Gastroesophageal sphincter (tissue), 4 donors: ENCODE results near the gene TEKT3. TPM values are rescaled to one million over a fixed set of nuclear protein-coding genes. Genes with fewer than 3 reads are reported as not detected.

ENCODE experiments used
- ATAC-seq: fragments of 150-250 bp; one replicate; pipeline ENCODE4 v1.9.1; 2016; ENCODE audit warnings: mild to moderate bottlenecking, moderate library complexity
- H3K27ac ChIP-seq, 4 donors: fragments of 200-600 bp; sonication (generic) in 3 of 4; 1 replicate in 3 of 4; 2 replicates in 1 of 4; pipeline ENCODE4 v1.5.1; 2016 to 2019
- H3K27me3 ChIP-seq: fragments of 200-600 bp; sonication (generic); one replicate; pipeline ENCODE4 v1.5.1; 2019
- H3K36me3 ChIP-seq, 2 donors: fragments of 200-600 bp; sonication (generic); one replicate each; pipeline ENCODE4 v1.5.1; 2019; ENCODE audit warnings: control low read depth in 1 of 2
- H3K4me1 ChIP-seq, 3 donors: fragments of 200-600 bp; sonication (generic); 1 replicate in 2 of 3; 2 replicates in 1 of 3; pipeline ENCODE4 v1.5.1; 2016 to 2019; ENCODE audit warnings: control low read depth in 2 of 3
- H3K4me3 ChIP-seq, 2 donors: fragments of 200-600 bp; sonication (generic); one replicate each; pipeline ENCODE4 v1.5.1; 2019; ENCODE audit warnings: mild to moderate bottlenecking in 1 of 2, moderate library complexity in 1 of 2
- H3K9me3 ChIP-seq, 3 donors: fragments of 200-600 bp; sonication (generic); one replicate each; pipeline ENCODE4 v1.5.1; 2017 to 2019; ENCODE audit warnings: control low read depth in 2 of 3
- EP300 ChIP-seq: sonication (generic); formaldehyde crosslinking; IDR thresholded peaks from one replicate; pipeline ENCODE4 v1.6.1; 2017; ENCODE audit warnings: antibody characterized with exemption, mild to moderate bottlenecking
- POLR2A ChIP-seq, 2 donors: fragments of 450-650 bp; IDR thresholded peaks; one replicate each; pipeline ENCODE4 v1.6.1; 2017; ENCODE audit warnings: antibody characterized with exemption in 2 of 2, mild to moderate bottlenecking in 2 of 2, moderate library complexity in 1 of 2
- POLR2AphosphoS5 ChIP-seq: sonication (generic); formaldehyde crosslinking; IDR thresholded peaks from one replicate; pipeline ENCODE4 v1.6.1; 2017; ENCODE audit warnings: antibody characterized with exemption
- WGBS, 2 donors: methylation state at CpG; one replicate each; pipeline ENCODE4 v1.1.5; 2018; ENCODE audit warnings: low coverage in 1 of 2; 5-methylcytosine and 5-hydroxymethylcytosine counted together
- total RNA-seq, 4 donors: library from RNA; depleted of rRNA; stranded (reverse); fragments of >200 nt; gene quantifications; one replicate each; pipeline ENCODE4 v1.1.0, GENCODE V29; 2016
- TF ChIP-seq, protein P1 (sequence below), 4 experiments: fragments of 200-600 bp in 2 of 4; fragments of 450-650 bp in 2 of 4; sonication (generic) in 1 of 4; IDR thresholded peaks; one replicate each; pipeline ENCODE4 v1.5.1; 2017 to 2019; ENCODE audit warnings: antibody characterized with exemption in 4 of 4, mild to moderate bottlenecking in 2 of 4, moderate library complexity in 2 of 4

Gene TEKT3
- total RNA-seq, 4 donors from 2014 or later = 2.6 TPM; not detected in 3

DNA sequence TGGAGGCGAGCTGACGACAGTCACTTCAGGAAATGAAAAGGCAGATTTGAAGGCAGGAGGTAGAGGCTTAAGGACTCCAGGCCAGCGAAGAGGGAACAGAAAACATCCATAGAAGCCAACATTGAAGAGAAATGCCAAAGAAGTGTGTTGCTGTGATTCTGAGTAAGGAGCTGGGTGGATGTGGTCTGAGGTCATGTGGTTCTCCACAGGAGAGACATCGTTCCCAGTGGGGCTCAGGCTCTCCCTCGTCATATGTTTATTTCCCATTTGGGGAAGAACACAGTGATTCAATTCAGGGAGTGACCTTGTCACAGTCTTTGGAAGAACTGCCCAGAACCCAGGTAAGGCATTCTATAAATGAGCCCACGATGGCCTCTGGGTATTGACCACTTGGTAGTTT lies 69.7 kb downstream of the TEKT3 start:
- Histone ChIP-seq H3K27ac (peak overlapping the region in 3 of 4 donors; percentile 37 to 70 (median 68)), H3K9me3 (no peaks in the 10 kb centered on the region), H3K4me3 (no peak overlapping the region), H3K27me3 (no peaks in the 10 kb centered on the region), H3K36me3 (no peaks in the 10 kb centered on the region), H3K4me1 (peaks cover 0 to 29% (median 15%) of the 10 kb centered on the region in 3 donors)
- peak; percentile 21 for ATAC-seq
- TF ChIP-seq POLR2A (IDR thresholded peaks at IDR 0.05) (no peak), POLR2AphosphoS5 (no peak), EP300 (no peak)
- TF ChIP-seq, protein P1, sequence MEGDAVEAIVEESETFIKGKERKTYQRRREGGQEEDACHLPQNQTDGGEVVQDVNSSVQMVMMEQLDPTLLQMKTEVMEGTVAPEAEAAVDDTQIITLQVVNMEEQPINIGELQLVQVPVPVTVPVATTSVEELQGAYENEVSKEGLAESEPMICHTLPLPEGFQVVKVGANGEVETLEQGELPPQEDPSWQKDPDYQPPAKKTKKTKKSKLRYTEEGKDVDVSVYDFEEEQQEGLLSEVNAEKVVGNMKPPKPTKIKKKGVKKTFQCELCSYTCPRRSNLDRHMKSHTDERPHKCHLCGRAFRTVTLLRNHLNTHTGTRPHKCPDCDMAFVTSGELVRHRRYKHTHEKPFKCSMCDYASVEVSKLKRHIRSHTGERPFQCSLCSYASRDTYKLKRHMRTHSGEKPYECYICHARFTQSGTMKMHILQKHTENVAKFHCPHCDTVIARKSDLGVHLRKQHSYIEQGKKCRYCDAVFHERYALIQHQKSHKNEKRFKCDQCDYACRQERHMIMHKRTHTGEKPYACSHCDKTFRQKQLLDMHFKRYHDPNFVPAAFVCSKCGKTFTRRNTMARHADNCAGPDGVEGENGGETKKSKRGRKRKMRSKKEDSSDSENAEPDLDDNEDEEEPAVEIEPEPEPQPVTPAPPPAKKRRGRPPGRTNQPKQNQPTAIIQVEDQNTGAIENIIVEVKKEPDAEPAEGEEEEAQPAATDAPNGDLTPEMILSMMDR (IDR thresholded peaks at IDR 0.05) = no peak
- WGBS, 2 donors = 82 to 91% methylated on average over 4 to 5 of the region's 6 CpGs

DNA sequence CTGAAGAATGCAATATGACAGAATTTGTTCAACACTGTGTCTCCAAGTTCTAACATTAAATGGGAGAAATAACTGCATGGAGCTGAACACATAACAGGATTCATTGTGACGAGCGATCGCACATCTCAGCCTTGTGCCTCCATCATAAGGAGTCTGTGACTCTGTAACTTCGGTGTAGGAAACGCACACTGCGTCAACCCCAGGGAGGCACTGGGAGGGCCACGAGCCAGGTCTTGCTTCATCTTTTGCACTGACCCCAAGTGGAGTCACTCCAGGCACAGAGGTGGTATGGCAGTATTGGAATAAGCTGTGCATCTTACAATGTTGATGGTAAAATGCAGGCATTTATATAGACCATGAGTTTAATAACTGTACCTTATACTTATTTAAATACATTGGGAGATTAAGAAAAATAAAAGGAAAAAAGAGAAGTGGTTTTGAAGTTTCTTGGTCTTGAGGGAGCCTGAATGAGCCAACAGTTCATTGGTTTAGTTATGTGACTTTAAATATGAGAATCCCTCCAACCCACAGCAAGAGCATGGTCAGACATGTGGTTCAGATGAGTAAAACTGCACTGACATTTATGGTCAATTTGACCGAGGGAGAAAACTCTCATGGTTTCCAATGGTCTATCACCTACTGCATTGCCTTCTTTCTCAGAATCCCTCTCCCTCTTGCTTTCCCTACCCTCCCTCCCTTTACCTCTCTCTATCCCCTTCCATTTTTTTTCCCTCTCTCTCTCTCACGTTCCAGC lies 70.6 kb downstream of the TEKT3 start:
- Histone ChIP-seq H3K27ac (peak overlapping the region in 1 of 4 donors; percentile 68), H3K36me3 (no peaks in the 10 kb centered on the region), H3K4me3 (no peak overlapping the region), H3K27me3 (no peaks in the 10 kb centered on the region), H3K4me1 (peaks cover 0 to 31% (median 15%) of the 10 kb centered on the region in 3 donors), H3K9me3 (no peaks in the 10 kb centered on the region)
- no peak for ATAC-seq
- WGBS, 2 donors = 82 to 95% methylated on average over 2 to 5 of the region's 9 CpGs
- no peak for TF ChIP-seq EP300

DNA sequence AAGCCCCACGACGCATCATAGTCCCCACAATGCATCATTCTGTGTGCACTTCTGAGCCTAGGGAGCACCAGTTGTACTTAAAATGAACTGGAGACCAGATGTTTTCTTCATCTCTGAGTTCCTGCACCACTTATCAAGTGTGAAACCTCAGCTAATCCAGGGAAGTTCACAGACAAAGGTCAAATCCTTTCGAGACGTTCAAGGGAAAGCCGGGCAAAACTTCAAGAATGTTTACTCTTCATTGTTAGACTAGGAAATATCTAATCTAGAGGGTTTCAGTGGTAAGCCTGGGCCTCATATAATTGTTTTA lies 71.7 kb downstream of the TEKT3 start:
- peaks cover 0 to 40% (median 15%) of the 10 kb centered on the region in 3 donors for H3K4me1 ChIP-seq
- H3K36me3 ChIP-seq = no peaks in the 10 kb centered on the region
- peak overlapping the region in 3 of 4 donors; percentile 1 to 40 (median 39) for H3K27ac ChIP-seq
- TF ChIP-seq POLR2A (IDR thresholded peaks at IDR 0.05) = no peak
- TF ChIP-seq, protein P1 (IDR thresholded peaks at IDR 0.05) = no peak
- TF ChIP-seq EP300 = no peak
- TF ChIP-seq POLR2AphosphoS5 = no peak
- H3K9me3 ChIP-seq = no peaks in the 10 kb centered on the region
- 48 to 59% methylated on average over 5 of the region's 5 CpGs for WGBS, 2 donors
- no peak overlapping the region for H3K4me3 ChIP-seq
- ATAC-seq = no peak
- H3K27me3 ChIP-seq = no peaks in the 10 kb centered on the region

DNA sequence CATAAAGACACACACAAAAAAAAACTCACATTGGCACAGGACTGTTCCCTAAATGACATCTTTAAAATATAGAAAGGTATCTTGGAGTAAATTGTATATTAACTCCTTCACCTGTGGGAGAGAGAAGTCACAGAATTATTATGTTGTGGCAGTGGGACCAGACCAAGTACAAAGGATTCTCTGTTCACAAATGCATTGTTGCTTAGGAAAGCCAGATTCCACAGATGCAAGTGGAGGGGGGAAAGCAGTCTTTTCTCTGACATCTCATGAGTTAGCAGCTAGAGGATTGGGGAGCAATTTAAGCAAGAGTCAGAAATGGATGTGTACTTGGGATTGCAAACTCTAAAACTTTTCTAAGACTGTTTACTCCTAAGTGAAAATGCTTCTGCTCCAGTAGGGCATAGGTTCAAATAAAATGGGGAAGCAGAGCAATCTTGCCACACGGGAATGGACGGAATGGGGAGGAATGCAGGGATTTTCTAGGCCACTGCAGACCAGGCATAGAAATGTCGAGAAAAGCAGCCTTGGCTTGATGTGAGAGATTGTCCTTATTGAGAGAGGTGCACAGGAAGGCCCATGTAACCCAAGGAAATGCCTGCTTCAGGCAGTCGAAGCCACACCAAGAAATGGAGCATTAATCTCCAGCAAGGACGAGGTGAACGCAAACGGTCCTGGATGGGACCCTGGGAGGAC lies 72.2 kb downstream of the TEKT3 start:
- Histone ChIP-seq H3K4me1 (peaks cover 0 to 45% (median 15%) of the 10 kb centered on the region in 3 donors), H3K4me3 (no peak overlapping the region), H3K36me3 (no peaks in the 10 kb centered on the region), H3K27ac (peak overlapping the region in 3 of 4 donors; percentile 1 to 40 (median 39)), H3K9me3 (no peaks in the 10 kb centered on the region), H3K27me3 (no peaks in the 10 kb centered on the region)
- no peak for ATAC-seq
- 60 to 74% methylated on average over 6 to 7 of the region's 7 CpGs for WGBS, 2 donors
- TF ChIP-seq EP300 = no peak
- TF ChIP-seq POLR2A (IDR thresholded peaks at IDR 0.05) = no peak
- TF ChIP-seq POLR2AphosphoS5 = no peak
- TF ChIP-seq, protein P1 (IDR thresholded peaks at IDR 0.05) = no peak

DNA sequence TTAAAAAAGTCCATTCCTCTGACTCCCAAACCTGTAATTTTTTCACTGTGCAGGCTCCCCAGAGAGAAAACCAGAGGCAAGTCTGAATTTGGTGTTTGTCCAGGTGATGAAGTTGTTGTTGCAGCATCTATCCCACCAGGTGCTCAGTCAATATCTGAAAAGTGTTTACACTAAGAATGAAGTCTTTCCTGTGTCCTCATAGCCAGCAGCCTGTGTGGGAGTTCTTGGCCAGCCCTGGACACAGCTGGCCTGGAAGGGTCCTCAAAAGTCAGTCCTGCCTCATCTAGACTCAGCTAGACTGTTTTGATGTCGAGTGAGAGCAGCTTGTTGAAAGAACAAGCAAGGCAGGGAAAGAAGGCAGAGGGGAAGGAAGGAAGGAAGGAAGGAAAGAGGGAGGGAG lies 72.9 kb downstream of the TEKT3 start:
- Histone ChIP-seq H3K4me1 (peaks cover 0 to 51% (median 15%) of the 10 kb centered on the region in 3 donors), H3K27ac (peak overlapping the region in 1 of 4 donors; percentile 40), H3K9me3 (no peaks in the 10 kb centered on the region), H3K36me3 (no peaks in the 10 kb centered on the region), H3K4me3 (no peak overlapping the region), H3K27me3 (no peaks in the 10 kb centered on the region)
- no peak for ATAC-seq
- no peak for TF ChIP-seq EP300
- no peak for TF ChIP-seq POLR2AphosphoS5
- TF ChIP-seq POLR2A (IDR thresholded peaks at IDR 0.05) = no peak
- TF ChIP-seq, protein P1 (IDR thresholded peaks at IDR 0.05) = no peak
- 0% methylated on average over 1 of the region's 1 CpG; no CpG with 5 or more reads in 1 of the 2 donors for WGBS, 2 donors
